ENCODE measurements around the gene IRAK1BP1.
A peak's percentile ranks its signal among the peaks of the same experiment; 100 is the strongest.
"Not testable (repeated sequence)": the region's sequence is repeated elsewhere in the genome, so short reads cannot be mapped to it uniquely, and the experiment has no call there.

IRAK1BP1 gene, protein sequence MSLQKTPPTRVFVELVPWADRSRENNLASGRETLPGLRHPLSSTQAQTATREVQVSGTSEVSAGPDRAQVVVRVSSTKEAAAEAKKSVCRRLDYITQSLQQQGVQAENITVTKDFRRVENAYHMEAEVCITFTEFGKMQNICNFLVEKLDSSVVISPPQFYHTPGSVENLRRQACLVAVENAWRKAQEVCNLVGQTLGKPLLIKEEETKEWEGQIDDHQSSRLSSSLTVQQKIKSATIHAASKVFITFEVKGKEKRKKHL

DNA sequence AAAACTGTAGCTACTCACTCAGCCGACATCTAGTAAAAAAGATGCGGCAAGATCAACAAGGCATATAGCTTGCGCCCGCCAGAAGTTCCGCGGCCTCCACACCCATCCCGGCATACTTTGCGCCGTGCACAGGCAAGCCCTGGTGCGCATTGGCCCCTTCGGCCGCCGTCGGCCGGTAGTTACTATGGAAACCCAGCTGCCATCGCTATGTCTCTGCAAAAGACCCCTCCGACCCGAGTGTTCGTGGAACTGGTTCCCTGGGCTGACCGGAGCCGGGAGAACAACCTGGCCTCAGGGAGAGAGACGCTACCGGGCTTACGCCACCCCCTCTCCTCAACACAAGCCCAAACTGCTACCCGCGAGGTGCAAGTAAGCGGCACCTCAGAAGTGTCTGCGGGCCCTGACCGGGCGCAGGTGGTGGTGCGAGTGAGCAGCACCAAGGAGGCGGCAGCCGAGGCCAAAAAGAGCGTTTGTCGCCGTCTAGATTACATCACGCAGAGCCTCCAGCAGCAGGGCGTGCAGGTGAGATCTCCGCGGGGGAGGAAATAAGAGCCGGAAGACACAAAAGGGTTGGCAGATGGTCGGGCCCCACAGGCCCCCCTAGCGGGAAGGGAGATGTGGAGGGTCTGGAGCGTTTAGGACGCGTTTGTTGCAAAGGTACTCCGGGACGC, at the start of gene IRAK1BP1:
Gene IRAK1BP1, plus strand, starts transcription at position 182 of the 671 bp plus-strand sequence. Its CDS starts 26 bp downstream, at position 208.
- DNase-seq (ENCODE audit: low spot score) = peak; percentile 88

- DNase-seq (ENCODE audit: low spot score) = no peak
Observed at GRCh38 chr6:78824045-78824444, 43.3 kb upstream of the IRAK1BP1 start.

DNA sequence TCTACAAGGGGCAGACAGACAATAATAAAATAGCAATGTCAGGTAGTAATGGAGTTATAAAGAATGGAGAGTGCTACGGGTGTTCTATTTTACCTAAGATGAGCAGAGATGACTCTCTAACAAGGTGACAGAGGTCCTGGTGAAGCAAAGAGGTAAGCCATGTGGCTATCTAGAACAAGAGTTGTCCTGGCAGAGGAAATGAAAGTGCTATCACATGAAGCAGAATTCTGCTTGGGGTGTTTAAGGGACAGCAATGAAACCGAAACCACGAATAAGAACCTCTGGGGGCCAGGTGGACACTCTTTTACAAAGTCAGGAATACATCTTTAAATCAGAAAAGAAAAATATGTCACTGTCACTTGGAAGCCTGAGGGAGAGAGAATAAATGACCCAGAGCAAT, 37.9 kb upstream of the IRAK1BP1 start:
- DNase-seq (ENCODE audit: low spot score) = no peak

GRCh38 chr6:78830805-78831204, 36.5 kb upstream of the IRAK1BP1 start:
- DNase-seq (ENCODE audit: low spot score) = no peak

- DNase-seq (ENCODE audit: low spot score) = no peak
Observed at GRCh38 chr6:78831492-78831891, 35.9 kb upstream of the IRAK1BP1 start.

DNA sequence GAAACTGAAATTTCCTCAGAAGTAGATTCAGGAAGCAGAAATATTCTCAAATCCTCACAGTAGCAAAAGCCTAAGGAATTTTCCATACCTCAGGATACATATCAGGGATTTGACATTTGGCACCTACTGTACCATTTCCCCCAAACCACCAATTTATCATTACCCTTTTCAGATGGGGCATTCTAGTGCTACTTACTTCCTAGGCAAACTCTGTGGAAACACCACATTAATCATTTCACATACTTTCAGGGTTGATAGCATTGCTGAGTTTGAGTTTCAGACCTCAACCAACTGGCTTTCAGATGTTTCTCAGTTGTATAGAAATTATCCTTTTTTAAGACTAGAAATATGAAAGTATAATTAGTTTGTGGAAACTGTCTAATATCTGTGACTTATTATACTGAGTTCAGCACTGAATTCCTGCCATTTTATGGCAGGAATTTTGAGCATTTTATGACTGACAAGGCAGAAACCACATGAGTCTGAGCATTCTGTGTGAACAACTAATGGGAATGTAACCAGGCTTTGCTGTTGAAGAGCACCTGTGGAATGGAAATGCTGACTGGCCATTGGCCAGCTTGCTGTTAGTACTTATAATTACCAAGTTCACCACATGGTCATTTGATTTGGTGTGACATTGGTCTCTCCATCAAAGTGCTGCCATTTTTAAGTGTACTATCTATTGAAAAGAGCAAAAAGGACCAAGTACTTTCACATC, 35.1 kb upstream of the IRAK1BP1 start:
- no peak for DNase-seq (ENCODE audit: low spot score)

DNA sequence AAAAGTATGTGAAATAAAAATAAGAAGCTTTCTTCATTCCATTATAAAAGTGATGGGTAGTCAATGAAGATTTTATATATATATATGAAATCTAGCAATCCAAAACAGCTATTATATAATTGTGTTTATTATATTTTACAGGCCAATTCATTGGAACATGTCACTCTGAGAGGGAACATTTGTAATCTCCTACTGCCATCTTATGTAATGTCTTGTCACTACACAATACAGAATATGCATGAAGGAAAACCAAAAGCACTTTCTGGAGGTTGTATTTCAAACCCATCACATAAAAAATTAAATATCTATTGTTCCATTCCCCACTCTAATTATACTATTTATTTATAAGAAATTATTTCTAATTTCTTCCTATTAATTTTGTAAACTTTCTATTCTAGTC, 31.5 kb upstream of the IRAK1BP1 start:
- no peak for DNase-seq (ENCODE audit: low spot score)

DNA sequence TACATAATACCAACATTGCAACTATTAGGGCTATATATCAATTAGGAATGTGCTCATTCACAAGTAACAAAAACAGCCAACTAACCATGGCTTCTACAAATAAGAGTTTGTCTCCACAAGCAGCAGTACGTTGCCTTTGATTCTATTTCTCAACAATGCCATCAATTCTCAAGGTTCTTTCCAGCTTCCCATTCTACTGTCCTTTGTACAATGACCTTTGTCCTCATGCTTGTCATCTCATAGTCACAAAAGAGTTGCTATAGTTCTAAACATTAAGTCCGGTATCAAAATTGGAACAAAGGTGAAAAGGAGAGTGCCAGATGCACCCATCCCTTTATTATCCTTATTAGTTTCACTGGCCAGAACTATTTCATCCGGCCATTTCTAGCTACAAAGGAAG, 30.8 kb upstream of the IRAK1BP1 start:
- no peak for DNase-seq (ENCODE audit: low spot score)

DNA sequence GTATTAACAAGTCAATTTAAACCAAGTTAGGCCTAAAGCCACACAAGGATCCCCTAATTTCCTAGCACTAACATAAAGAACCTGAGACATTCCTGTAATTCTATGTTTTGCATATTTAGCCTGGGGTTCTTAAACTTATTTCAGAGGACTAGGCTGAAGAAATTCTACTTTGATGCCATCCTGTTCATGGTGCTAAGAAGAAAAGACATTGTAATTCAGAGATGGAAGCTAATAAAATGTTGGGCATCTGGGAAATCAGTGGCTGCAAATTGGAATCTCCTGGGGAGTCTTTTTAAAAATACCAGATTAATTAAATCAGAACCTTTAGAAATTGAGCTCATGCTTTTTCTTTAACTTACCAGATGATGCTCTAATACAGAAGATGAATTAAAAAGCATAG, 26.2 kb upstream of the IRAK1BP1 start:
- DNase-seq (ENCODE audit: low spot score) = no peak

DNA sequence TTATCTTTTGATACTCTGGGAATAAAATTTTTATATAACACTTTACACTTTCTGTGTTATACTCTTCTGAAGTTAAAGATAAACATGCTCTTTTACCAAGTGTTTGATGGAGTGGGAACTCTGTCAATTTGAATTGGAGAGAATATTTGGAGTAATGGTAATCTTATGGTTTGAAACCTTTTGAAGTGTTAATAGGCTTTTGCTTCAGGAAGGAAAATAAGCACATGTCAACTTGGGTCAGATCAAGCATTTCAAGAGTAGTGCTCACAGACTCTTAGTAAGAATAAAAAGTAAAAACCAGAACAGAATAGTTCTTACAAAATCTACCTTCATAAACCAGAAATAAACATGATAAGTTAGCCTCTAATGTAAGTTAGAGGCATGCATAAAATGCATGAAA, 24.4 kb upstream of the IRAK1BP1 start:
- no peak for DNase-seq (ENCODE audit: low spot score)

DNA sequence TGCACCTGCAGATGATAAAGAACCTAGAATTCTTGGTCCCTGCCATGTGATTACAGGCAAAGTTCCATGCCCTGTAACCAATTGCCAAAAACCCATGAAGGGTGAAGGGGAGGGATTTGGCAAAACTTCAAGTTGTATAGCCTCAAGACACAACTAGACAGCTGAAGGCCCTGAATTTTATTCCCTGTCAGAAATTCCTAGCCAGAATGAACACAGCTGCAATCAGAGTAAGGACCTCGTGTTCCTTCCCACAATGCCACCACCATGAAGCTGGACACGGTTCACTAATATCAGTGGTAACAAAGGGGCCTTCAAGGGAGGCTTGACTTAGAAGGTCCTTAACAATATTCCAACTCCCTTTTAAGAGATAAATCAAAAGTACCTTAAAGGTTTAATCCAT, 22.5 kb upstream of the IRAK1BP1 start:
- no peak for DNase-seq (ENCODE audit: low spot score)

GRCh38 chr6:78845567-78845966, 21.8 kb upstream of the IRAK1BP1 start:
- DNase-seq (ENCODE audit: low spot score) = no peak

GRCh38 chr6:78850621-78851020, 16.7 kb upstream of the IRAK1BP1 start:
- no peak for DNase-seq (ENCODE audit: low spot score)

- no peak for DNase-seq (ENCODE audit: low spot score)
Observed at GRCh38 chr6:78851156-78851555, 16.2 kb upstream of the IRAK1BP1 start.

GRCh38 chr6:78854546-78854945, 12.8 kb upstream of the IRAK1BP1 start:
- no peak for DNase-seq (ENCODE audit: low spot score)

GRCh38 chr6:78858339-78858938, 8.9 kb upstream of the IRAK1BP1 start:
- not testable (repeated sequence) for DNase-seq (ENCODE audit: low spot score)

- DNase-seq (ENCODE audit: low spot score) = no peak
Observed at GRCh38 chr6:78861509-78861908, 5.8 kb upstream of the IRAK1BP1 start.

GRCh38 chr6:78863576-78863975, 3.8 kb upstream of the IRAK1BP1 start:
- DNase-seq (ENCODE audit: low spot score) = no peak

DNA sequence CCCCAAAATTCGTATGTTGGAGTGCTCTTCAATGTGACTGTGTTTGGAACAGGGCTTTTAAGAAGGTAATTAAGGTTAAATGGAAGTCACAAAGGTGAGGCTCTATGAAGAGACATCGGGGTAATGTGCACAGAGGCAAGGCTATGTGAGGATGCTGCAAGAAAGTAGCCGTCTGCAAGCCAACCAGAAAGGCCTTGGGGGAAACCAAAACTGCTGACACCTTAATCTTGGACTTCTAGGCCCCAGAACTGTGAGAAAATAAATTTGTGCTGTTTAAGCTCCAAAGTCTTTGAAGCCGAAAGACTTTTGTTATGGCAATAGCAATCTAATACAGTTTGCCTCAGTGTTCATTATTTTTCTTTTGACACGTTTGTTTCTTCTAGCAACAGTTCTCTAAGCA, 2.4 kb upstream of the IRAK1BP1 start:
- DNase-seq (ENCODE audit: low spot score) = no peak

DNA sequence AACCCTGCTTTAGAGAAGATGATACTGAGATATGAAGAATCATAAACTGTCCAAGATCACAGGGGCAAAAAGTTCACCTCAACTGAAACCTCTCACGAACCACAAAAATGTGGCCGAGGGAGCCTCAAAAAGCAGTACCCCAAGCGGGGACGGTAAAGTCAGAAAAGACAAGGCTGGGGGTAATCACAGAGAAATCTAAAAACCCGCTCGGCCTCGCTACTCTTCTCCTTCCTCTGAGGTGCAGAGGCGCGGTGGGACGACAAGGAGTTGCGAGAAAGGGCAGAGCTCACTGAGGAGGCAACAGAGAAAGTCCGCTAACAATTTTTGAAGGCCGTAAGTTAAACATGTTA, 356 bp upstream of the IRAK1BP1 start:
- DNase-seq (ENCODE audit: low spot score) = no peak

DNA sequence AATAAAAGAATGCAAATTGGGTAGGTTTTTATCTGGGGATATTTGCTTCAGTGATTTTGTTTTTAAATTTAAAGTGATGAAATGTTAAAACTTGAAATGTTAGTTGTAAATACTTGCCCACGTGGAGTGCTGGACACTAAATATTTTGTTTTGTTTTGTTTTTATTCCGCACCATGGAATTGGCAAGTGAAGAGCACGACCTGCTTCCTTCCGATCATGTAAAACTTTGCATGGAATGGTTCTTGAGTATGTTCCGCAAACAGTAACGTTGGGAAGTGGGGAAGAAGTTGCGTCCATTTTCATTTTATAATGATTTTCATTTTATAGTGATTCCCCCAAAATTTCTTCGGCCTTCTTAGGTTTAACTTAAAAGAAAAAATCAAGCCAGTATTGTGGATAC, 765 bp downstream of the IRAK1BP1 start:
- DNase-seq (ENCODE audit: low spot score) = no peak

GRCh38 chr6:78875505-78875904, 8.2 kb downstream of the IRAK1BP1 start:
- DNase-seq (ENCODE audit: low spot score) = no peak

DNA sequence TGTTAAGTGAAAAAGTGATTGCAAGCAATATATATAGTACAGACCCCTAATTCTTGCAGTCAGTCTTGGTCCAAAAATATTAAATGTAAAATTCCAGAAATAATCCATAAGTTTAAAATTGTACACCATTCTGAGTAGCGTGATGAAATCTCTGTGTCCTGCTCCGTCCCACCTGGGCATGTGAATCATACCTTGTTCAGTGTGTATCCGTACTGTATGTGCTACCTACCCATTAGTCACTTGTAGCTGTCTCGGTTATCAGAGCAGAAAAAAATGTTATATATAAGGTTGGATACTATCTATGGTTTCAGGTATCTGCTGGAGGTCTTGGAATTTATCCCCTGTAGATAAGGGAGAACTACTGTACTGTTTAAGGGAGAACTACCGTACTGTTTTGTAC, 16.3 kb downstream of the IRAK1BP1 start:
- no peak for DNase-seq (ENCODE audit: low spot score)

Measured in AG08395 (cell line).